Neural cell (in vitro differentiated cells): ENCODE measurements around the gene ATXN2. TPM values are rescaled to one million over a fixed set of nuclear protein-coding genes. Genes with fewer than 3 reads are reported as not detected.

ENCODE experiments used
- H2AFZ ChIP-seq: fragments of 200-600, 300-800 bp; sonication (generic), shearing (Covaris generic); 2 replicates; pipeline ENCODE4 v1.6.0; 2014; ENCODE audit warnings: low read depth, mild to moderate bottlenecking, antibody characterized with exemption, low read length, moderate library complexity
- H3F3A ChIP-seq: fragments of 200-600 bp; shearing (Covaris generic); 2 replicates; pipeline ENCODE4 v1.6.1; 2016; ENCODE audit warnings: mild to moderate bottlenecking, moderate library complexity, mixed read lengths, antibody characterized with exemption, low read length; ENCODE audit not compliant: insufficient read depth, poor library complexity, severe bottlenecking
- H3K27ac ChIP-seq: fragments of 200-600, 300-800 bp; sonication (generic), shearing (Covaris generic); 2 replicates; pipeline ENCODE4 v1.5.1; 2014; ENCODE audit warnings: mild to moderate bottlenecking, low read length, moderate library complexity
- H3K27me3 ChIP-seq: fragments of 300-800, 200-600 bp; sonication (generic), shearing (Covaris generic); 2 replicates; pipeline ENCODE4 v1.6.0; 2014; ENCODE audit warnings: mild to moderate bottlenecking, low read depth, low read length, moderate library complexity; ENCODE audit not compliant: insufficient read depth
- H3K36me3 ChIP-seq: fragments of 300-800, 200-600 bp; sonication (generic), shearing (Covaris generic); 2 replicates; pipeline ENCODE4 v1.5.1; 2014; ENCODE audit warnings: mild to moderate bottlenecking, antibody characterized with exemption, low read length, moderate library complexity; ENCODE audit not compliant: insufficient read depth
- H3K4me2 ChIP-seq: fragments of 300-800, 200-600 bp; sonication (generic), shearing (Covaris generic); 2 replicates; pipeline ENCODE4 v1.6.0; 2014; ENCODE audit warnings: mild to moderate bottlenecking, low read length
- H3K4me3 ChIP-seq: fragments of 300-800, 200-600 bp; sonication (generic), shearing (Covaris generic); 2 replicates; pipeline ENCODE4 v1.5.1; 2014; ENCODE audit warnings: mild to moderate bottlenecking, low read length, moderate library complexity
- H3K79me2 ChIP-seq: fragments of 200-600 bp; shearing (Covaris generic); replicated peaks from 2 replicates; pipeline ENCODE4 v1.6.0; 2014; ENCODE audit warnings: mild to moderate bottlenecking, low read length, moderate library complexity; ENCODE audit not compliant: insufficient read depth
- H3K9ac ChIP-seq: fragments of 300-800, 200-600 bp; sonication (generic), shearing (Covaris generic); 2 replicates; pipeline ENCODE4 v1.6.1; 2016; ENCODE audit warnings: mild to moderate bottlenecking, low read length, mixed read lengths
- H3K9me2 ChIP-seq: fragments of 200-600 bp; shearing (Covaris generic); 2 replicates; pipeline ENCODE4 v1.6.1; 2016; ENCODE audit warnings: mild to moderate bottlenecking, low read length, mixed read lengths; ENCODE audit not compliant: insufficient read depth
- H3K9me3 ChIP-seq: fragments of 200-600, 300-800 bp; sonication (generic), shearing (Covaris generic); 2 replicates; pipeline ENCODE4 v1.6.1; 2016; ENCODE audit warnings: mild to moderate bottlenecking, mixed run types, low read length, moderate library complexity, mixed read lengths
- H4K20me1 ChIP-seq: fragments of 200-600 bp; shearing (Covaris generic); 2 replicates; pipeline ENCODE4 v1.6.1; 2016; ENCODE audit warnings: mild to moderate bottlenecking, mixed run types; ENCODE audit not compliant: insufficient read depth
- EP300 ChIP-seq: fragments of 450-650 bp; conservative IDR thresholded peaks from 2 replicates; pipeline ENCODE4 v1.6.1; 2014; ENCODE audit warnings: antibody characterized with exemption, mild to moderate bottlenecking, moderate library complexity; ENCODE audit not compliant: poor library complexity, severe bottlenecking
- EZH2 ChIP-seq: fragments of 200-600, 300-800 bp; shearing (Covaris generic), sonication (generic); IDR thresholded peaks from 2 replicates; pipeline ENCODE4 v1.6.1; 2014; ENCODE audit warnings: antibody characterized with exemption, low read length, borderline replicate concordance, mild to moderate bottlenecking; ENCODE audit not compliant: insufficient read depth, poor library complexity, severe bottlenecking
- MXI1 ChIP-seq: fragments of 450-650 bp; conservative IDR thresholded peaks from 2 replicates; pipeline ENCODE4 v1.6.1; 2014; ENCODE audit warnings: antibody characterized with exemption, mild to moderate bottlenecking; ENCODE audit not compliant: poor library complexity, severe bottlenecking
- POLR2AphosphoS5 ChIP-seq: IDR thresholded peaks from 2 replicates; pipeline ENCODE4 v1.6.1; 2012
- RAD21 ChIP-seq: fragments of 450-650 bp; conservative IDR thresholded peaks from 2 replicates; pipeline ENCODE4 v1.6.1; 2014; ENCODE audit warnings: antibody characterized with exemption, mild to moderate bottlenecking, moderate library complexity
- SMC3 ChIP-seq: fragments of 450-650 bp; conservative IDR thresholded peaks from 2 replicates; pipeline ENCODE4 v1.6.1; 2014; ENCODE audit warnings: antibody characterized with exemption, mild to moderate bottlenecking, moderate library complexity; ENCODE audit not compliant: poor library complexity
- TAF1 ChIP-seq: IDR thresholded peaks from 2 replicates; pipeline ENCODE4 v1.6.1; 2012; ENCODE audit warnings: low read depth
- polyA plus RNA-seq: library from polyadenylated mRNA; depleted of rRNA; stranded (reverse); fragments of >200 nt; gene quantifications from 2 replicates; pipeline ENCODE4 v1.2.3, GENCODE V29; 2014
- TF ChIP-seq, protein P1 (sequence below): IDR thresholded peaks from 2 replicates; pipeline ENCODE4 v1.6.1; 2012; ENCODE audit warnings: borderline replicate concordance
- TF ChIP-seq, protein P2 (sequence below): fragments of 450-650 bp; IDR thresholded peaks from 2 replicates; pipeline ENCODE4 v1.5.1; 2014; ENCODE audit warnings: antibody characterized with exemption, mild to moderate bottlenecking, moderate library complexity; ENCODE audit not compliant: poor library complexity, severe bottlenecking

The ATXN2 gene
- polyA plus RNA-seq, 1 donor from 2014 or later = 12.6 TPM

DNA sequence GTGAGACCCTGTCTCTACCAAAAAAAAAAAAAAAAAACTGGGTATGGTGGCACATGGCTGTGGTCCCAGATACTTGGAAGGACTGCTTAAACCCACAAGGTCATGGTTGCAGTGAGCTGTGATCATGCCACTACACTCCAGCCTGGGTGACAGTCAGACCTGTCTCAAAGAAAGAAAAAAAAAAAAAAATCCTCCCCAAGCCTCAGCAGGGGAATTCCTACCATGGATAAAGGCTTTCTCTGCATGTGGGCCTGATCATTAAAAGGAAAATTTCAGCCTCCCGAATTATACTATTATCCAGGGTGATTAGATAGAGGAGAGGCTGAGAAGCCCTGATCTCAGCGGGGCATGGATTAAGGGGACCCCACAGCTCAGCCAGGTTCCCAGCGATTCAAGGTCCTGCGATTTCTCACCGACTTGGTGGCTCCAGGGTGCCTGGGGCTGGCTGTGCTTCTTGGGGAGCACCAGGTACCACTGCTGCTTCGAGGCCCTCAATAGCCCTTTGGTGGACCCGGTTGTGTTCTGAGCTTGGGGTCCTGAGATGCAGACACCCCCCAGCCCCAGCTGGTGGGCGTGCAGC, 187.8 kb downstream of the ATXN2 start:
- Histone ChIP-seq H3K27me3 (peaks cover 8% of the 10 kb centered on the region), H3K4me2 (no peak overlapping the region), H3K9ac (no peak overlapping the region)

DNA sequence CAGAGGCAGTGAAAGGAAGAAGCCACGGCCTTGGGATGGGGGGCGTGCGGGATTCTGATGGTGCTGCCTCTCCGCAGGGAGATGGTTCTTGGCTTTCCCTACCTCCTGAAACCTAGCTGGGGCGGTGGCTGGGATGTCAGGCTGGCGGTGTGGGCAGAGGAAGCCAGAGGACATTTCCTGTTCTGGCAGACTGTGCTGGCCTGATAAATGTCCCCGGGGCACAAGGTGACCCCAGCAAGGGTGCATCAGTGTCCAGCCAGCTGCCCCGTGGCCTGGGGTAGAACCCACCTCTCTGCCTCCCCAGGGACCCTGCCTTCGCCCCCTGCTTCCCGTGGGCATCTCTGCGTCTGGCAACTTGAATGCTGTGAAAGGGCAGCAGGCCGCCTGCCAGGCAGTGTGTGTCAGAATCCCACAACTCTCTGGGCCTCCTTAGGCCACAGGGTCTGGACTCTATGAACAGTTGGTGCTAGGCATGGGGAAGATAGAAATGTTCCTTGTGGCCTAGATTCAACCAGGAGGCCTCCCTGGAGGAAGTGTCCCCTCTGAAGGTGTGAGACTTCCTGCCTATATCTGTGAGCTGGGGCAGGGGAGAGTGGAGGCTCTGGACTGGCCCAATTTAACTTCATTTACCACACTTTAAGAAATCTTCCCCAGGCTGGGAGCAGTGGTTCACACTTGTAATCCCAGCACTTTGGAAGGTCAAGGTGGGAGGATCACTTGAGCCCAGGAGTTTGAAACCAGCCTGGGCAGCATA, 188.5 kb downstream of the ATXN2 start:
- Histone ChIP-seq H3K79me2 (no peaks in the 10 kb centered on the region), H3K4me2 (no peak overlapping the region), H3K9me3 (no peaks in the 10 kb centered on the region), H2AFZ (no peak overlapping the region), H3F3A (no peaks in the 10 kb centered on the region), H3K9ac (no peak overlapping the region), H4K20me1 (no peaks in the 10 kb centered on the region), H3K4me3 (no peak overlapping the region), H3K9me2 (no peaks in the 10 kb centered on the region), H3K27ac (no peak overlapping the region), H3K27me3 (peaks cover 8% of the 10 kb centered on the region), H3K36me3 (no peaks in the 10 kb centered on the region)
- TF ChIP-seq, protein P1, sequence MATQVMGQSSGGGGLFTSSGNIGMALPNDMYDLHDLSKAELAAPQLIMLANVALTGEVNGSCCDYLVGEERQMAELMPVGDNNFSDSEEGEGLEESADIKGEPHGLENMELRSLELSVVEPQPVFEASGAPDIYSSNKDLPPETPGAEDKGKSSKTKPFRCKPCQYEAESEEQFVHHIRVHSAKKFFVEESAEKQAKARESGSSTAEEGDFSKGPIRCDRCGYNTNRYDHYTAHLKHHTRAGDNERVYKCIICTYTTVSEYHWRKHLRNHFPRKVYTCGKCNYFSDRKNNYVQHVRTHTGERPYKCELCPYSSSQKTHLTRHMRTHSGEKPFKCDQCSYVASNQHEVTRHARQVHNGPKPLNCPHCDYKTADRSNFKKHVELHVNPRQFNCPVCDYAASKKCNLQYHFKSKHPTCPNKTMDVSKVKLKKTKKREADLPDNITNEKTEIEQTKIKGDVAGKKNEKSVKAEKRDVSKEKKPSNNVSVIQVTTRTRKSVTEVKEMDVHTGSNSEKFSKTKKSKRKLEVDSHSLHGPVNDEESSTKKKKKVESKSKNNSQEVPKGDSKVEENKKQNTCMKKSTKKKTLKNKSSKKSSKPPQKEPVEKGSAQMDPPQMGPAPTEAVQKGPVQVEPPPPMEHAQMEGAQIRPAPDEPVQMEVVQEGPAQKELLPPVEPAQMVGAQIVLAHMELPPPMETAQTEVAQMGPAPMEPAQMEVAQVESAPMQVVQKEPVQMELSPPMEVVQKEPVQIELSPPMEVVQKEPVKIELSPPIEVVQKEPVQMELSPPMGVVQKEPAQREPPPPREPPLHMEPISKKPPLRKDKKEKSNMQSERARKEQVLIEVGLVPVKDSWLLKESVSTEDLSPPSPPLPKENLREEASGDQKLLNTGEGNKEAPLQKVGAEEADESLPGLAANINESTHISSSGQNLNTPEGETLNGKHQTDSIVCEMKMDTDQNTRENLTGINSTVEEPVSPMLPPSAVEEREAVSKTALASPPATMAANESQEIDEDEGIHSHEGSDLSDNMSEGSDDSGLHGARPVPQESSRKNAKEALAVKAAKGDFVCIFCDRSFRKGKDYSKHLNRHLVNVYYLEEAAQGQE = no peak
- TF ChIP-seq SMC3 (no peak), EP300 (no peak), TAF1 (no peak), RAD21 (no peak), POLR2AphosphoS5 (no peak), EZH2 (no peak), MXI1 (no peak)
- TF ChIP-seq, protein P2, sequence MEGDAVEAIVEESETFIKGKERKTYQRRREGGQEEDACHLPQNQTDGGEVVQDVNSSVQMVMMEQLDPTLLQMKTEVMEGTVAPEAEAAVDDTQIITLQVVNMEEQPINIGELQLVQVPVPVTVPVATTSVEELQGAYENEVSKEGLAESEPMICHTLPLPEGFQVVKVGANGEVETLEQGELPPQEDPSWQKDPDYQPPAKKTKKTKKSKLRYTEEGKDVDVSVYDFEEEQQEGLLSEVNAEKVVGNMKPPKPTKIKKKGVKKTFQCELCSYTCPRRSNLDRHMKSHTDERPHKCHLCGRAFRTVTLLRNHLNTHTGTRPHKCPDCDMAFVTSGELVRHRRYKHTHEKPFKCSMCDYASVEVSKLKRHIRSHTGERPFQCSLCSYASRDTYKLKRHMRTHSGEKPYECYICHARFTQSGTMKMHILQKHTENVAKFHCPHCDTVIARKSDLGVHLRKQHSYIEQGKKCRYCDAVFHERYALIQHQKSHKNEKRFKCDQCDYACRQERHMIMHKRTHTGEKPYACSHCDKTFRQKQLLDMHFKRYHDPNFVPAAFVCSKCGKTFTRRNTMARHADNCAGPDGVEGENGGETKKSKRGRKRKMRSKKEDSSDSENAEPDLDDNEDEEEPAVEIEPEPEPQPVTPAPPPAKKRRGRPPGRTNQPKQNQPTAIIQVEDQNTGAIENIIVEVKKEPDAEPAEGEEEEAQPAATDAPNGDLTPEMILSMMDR = no peak

More for the DNA sequence above, 187.8 kb downstream of the ATXN2 start:
- Histone ChIP-seq H3F3A (no peaks in the 10 kb centered on the region), H3K9me3 (no peaks in the 10 kb centered on the region), H4K20me1 (no peaks in the 10 kb centered on the region), H3K27ac (no peak overlapping the region), H3K79me2 (no peaks in the 10 kb centered on the region), H3K36me3 (no peaks in the 10 kb centered on the region), H2AFZ (no peak overlapping the region), H3K9me2 (no peaks in the 10 kb centered on the region), H3K4me3 (no peak overlapping the region)
- TF ChIP-seq EP300 (no peak), EZH2 (no peak), SMC3 (no peak), RAD21 (no peak), TAF1 (no peak), POLR2AphosphoS5 (no peak), MXI1 (no peak)
- TF ChIP-seq, protein P2 = no peak
- TF ChIP-seq, protein P1 = no peak
